ENCODE data around the gene TYK2. TPM values are rescaled to one million over a fixed set of nuclear protein-coding genes. Genes with fewer than 3 reads are reported as not detected.

The TYK2 gene
- total and polyA plus RNA-seq, 2 of the 13 experiments (the other 11 are each of a cell fraction or from before 2014, with no cell fraction given): 38.8 to 60.1 TPM

DNA sequence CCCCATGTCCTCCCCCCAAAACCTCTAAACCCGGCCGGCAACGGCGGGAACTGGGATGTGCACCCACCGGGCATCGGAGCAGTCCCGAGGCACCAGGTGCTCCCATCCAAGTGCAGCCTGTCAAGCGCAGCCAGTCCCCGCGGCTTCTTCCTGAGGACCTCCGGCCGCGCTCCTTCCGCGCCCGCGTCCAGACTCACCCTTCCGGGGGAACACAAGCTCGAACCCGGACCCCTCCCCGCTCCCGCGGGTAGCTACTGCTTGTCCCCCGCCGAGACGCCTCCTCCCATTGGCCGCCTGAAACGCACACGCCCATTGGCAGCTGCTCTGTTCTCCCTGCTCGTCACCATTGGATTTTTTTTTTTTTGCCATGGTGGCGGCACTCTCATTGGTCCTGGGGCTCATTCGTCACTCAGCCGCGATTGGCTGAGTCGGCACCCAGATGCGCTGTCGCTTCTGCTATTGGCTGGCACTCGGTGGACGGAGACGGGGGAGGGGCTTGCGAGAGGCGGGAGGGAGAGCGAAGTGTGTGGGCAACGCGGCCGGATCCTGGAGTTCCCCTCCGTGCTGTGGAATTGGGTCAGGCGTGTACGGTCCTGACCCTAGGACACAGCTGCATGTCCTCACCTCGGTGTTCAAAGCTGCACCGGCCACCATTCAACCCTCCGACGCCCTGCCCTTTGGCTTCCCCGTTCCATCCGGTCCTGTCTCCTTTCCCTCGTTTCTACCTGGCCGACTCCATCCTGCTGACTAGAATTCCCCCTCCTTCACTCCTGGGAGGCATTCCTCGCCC, at the start of gene TYK2 (continued):
- TF ChIP-seq MAFG (CRISPR knock-in tag; IDR thresholded peaks at IDR 0.05) (no peak), SMAD9 (CRISPR knock-in tag; IDR thresholded peaks at IDR 0.05) (no peak), ZNF816 (CRISPR knock-in tag; IDR thresholded peaks at IDR 0.05; ENCODE audit: borderline replicate concordance) (no peak), SP5 (CRISPR knock-in tag; IDR thresholded peaks at IDR 0.05; ENCODE audit: borderline replicate concordance, low read depth) (peak; percentile 29; the same call in 1 of the 2 replicates), ZNF558 (CRISPR knock-in tag; IDR thresholded peaks at IDR 0.05; ENCODE audit: borderline replicate concordance) (no peak), LCORL (IDR thresholded peaks at IDR 0.05) (no peak), LCORL (CRISPR knock-in tag; IDR thresholded peaks at IDR 0.05) (peak; percentile 6), SATB2 (CRISPR knock-in tag; IDR thresholded peaks at IDR 0.05) (peak; percentile 29; the same call in 1 of the 2 replicates), ZNF260 (CRISPR knock-in tag; IDR thresholded peaks at IDR 0.05; ENCODE audit: borderline replicate concordance, low read depth) (no peak), ZNF652 (CRISPR knock-in tag; IDR thresholded peaks at IDR 0.05; ENCODE audit: borderline replicate concordance, low read depth) (no peak), ZNF136 (CRISPR knock-in tag; IDR thresholded peaks at IDR 0.05; ENCODE audit: low read depth) (no peak; the same call in 1 of the 2 replicates), NCOA2 (CRISPR knock-in tag; IDR thresholded peaks at IDR 0.05) (peak; percentile 52), ZNF879 (CRISPR knock-in tag; IDR thresholded peaks at IDR 0.05) (no peak), NFKB2 (CRISPR knock-in tag; IDR thresholded peaks at IDR 0.05; ENCODE audit: borderline replicate concordance) (peak; percentile 59; the same call in 1 of the 2 replicates), ZNF562 (CRISPR knock-in tag; IDR thresholded peaks at IDR 0.05; ENCODE audit: borderline replicate concordance) (no peak), HDAC2 (CRISPR knock-in tag; IDR thresholded peaks at IDR 0.05) (peak; percentile 52)
- TF ChIP-seq, protein P1, sequence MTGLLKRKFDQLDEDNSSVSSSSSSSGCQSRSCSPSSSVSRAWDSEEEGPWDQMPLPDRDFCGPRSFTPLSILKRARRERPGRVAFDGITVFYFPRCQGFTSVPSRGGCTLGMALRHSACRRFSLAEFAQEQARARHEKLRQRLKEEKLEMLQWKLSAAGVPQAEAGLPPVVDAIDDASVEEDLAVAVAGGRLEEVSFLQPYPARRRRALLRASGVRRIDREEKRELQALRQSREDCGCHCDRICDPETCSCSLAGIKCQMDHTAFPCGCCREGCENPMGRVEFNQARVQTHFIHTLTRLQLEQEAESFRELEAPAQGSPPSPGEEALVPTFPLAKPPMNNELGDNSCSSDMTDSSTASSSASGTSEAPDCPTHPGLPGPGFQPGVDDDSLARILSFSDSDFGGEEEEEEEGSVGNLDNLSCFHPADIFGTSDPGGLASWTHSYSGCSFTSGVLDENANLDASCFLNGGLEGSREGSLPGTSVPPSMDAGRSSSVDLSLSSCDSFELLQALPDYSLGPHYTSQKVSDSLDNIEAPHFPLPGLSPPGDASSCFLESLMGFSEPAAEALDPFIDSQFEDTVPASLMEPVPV (CRISPR knock-in tag; IDR thresholded peaks at IDR 0.05): 0 out of 2 replicates have a peak, but pooled peaks have one; percentile 19
- TF ChIP-seq, protein P2, sequence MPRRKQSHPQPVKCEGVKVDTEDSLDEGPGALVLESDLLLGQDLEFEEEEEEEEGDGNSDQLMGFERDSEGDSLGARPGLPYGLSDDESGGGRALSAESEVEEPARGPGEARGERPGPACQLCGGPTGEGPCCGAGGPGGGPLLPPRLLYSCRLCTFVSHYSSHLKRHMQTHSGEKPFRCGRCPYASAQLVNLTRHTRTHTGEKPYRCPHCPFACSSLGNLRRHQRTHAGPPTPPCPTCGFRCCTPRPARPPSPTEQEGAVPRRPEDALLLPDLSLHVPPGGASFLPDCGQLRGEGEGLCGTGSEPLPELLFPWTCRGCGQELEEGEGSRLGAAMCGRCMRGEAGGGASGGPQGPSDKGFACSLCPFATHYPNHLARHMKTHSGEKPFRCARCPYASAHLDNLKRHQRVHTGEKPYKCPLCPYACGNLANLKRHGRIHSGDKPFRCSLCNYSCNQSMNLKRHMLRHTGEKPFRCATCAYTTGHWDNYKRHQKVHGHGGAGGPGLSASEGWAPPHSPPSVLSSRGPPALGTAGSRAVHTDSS (CRISPR knock-in tag; conservative IDR thresholded peaks at IDR 0.05): no peak
- TF ChIP-seq, protein P3, sequence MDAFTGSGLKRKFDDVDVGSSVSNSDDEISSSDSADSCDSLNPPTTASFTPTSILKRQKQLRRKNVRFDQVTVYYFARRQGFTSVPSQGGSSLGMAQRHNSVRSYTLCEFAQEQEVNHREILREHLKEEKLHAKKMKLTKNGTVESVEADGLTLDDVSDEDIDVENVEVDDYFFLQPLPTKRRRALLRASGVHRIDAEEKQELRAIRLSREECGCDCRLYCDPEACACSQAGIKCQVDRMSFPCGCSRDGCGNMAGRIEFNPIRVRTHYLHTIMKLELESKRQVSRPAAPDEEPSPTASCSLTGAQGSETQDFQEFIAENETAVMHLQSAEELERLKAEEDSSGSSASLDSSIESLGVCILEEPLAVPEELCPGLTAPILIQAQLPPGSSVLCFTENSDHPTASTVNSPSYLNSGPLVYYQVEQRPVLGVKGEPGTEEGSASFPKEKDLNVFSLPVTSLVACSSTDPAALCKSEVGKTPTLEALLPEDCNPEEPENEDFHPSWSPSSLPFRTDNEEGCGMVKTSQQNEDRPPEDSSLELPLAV (CRISPR knock-in tag; conservative IDR thresholded peaks at IDR 0.05; ENCODE audit: low read depth): no peak
- TF ChIP-seq, protein P4, sequence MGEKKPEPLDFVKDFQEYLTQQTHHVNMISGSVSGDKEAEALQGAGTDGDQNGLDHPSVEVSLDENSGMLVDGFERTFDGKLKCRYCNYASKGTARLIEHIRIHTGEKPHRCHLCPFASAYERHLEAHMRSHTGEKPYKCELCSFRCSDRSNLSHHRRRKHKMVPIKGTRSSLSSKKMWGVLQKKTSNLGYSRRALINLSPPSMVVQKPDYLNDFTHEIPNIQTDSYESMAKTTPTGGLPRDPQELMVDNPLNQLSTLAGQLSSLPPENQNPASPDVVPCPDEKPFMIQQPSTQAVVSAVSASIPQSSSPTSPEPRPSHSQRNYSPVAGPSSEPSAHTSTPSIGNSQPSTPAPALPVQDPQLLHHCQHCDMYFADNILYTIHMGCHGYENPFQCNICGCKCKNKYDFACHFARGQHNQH (CRISPR knock-in tag; IDR thresholded peaks at IDR 0.05): peak; percentile 36; the same call in 1 of the 2 replicates
- TF ChIP-seq, protein P5, sequence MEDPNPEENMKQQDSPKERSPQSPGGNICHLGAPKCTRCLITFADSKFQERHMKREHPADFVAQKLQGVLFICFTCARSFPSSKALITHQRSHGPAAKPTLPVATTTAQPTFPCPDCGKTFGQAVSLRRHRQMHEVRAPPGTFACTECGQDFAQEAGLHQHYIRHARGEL (CRISPR knock-in tag; IDR thresholded peaks at IDR 0.05): no peak
- TF ChIP-seq, protein P6, sequence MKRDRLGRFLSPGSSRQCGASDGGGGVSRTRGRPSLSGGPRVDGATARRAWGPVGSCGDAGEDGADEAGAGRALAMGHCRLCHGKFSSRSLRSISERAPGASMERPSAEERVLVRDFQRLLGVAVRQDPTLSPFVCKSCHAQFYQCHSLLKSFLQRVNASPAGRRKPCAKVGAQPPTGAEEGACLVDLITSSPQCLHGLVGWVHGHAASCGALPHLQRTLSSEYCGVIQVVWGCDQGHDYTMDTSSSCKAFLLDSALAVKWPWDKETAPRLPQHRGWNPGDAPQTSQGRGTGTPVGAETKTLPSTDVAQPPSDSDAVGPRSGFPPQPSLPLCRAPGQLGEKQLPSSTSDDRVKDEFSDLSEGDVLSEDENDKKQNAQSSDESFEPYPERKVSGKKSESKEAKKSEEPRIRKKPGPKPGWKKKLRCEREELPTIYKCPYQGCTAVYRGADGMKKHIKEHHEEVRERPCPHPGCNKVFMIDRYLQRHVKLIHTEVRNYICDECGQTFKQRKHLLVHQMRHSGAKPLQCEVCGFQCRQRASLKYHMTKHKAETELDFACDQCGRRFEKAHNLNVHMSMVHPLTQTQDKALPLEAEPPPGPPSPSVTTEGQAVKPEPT (CRISPR knock-in tag; IDR thresholded peaks at IDR 0.05; ENCODE audit: low read depth): no peak; the same call in 1 of the 2 replicates
